Loucy (cell line): Measurements from ENCODE around the gene VPS35L.

Experiments
- CTCF ChIP-seq: fragments of 200-600 bp; sonication (generic); conservative IDR thresholded peaks from 2 replicates; pipeline ENCODE4 v1.5.1; 2014; ENCODE audit warnings: mild to moderate bottlenecking, antibody characterized with exemption, low read length
- EZH2phosphoT487 ChIP-seq: fragments of 200-600 bp; IDR thresholded peaks from 2 replicates; pipeline ENCODE4 v1.6.1; 2018; ENCODE audit warnings: antibody characterized with exemption, mild to moderate bottlenecking, moderate library complexity, borderline replicate concordance

- no peak for TF ChIP-seq CTCF
- no peak for TF ChIP-seq EZH2phosphoT487
Observed at GRCh38 chr16:19567560-19567959, 12.1 kb downstream of the VPS35L start.
